ENCODE data around the gene LIPC.

Gene LIPC

DNA sequence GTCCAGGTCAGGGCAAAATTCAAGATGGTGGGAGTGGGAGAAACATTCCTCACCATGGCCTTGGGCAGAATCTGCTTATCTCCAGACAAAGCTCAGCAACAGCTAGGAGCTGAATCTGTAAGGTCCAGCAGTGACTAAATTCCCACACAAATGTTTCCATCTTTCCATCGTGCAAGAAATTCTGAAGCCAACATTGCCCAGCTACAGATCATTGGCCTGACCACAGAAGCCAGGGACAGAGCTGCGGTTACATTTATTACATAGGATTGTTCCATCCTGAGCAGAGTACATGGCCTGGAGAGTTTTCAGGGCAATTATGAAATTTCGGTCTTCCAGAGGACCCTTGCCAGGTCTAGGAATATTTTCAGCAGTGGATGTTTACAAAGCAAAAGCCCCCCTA, 100.3 kb downstream of the LIPC start:
- no peak for DNase-seq (ENCODE audit: low spot score)
- H3K4me3 ChIP-seq: no peak overlapping the region
- TF ChIP-seq CTCF (IDR thresholded peaks at IDR 0.05): no peak
- H3K27ac ChIP-seq: no peak overlapping the region

DNA sequence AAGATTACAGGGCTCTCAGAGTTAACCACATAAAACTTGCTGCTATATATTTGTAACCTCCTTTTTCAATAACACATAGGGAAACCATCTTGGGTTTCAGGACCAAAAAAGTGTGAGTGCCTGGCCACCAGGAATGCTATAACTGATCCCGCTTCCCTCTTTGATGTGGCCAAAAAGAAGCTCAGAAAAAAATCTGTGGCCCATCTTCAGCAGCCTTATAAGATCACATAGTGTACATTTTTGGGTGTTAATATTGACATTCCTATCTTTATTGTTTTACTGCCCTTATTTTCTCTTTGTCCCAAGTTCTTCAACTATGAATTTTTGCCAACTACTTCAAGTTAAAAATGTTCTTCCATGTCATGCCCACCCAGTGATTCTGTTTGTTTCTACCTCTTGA, 102.8 kb downstream of the LIPC start:
- no peak for TF ChIP-seq CTCF (IDR thresholded peaks at IDR 0.05)
- no peak for DNase-seq (ENCODE audit: low spot score)
- no peak overlapping the region for H3K27ac ChIP-seq
- no peak overlapping the region for H3K4me3 ChIP-seq

GRCh38 chr15:58535337-58535736, 103.5 kb downstream of the LIPC start:
- Histone ChIP-seq H3K27ac (no peak overlapping the region), H3K4me3 (no peak overlapping the region)
- DNase-seq (ENCODE audit: low spot score): no peak
- no peak for TF ChIP-seq CTCF (IDR thresholded peaks at IDR 0.05)

- Histone ChIP-seq H3K4me3 (no peak overlapping the region), H3K27ac (no peak overlapping the region)
- no peak for DNase-seq (ENCODE audit: low spot score)
- no peak for TF ChIP-seq CTCF (IDR thresholded peaks at IDR 0.05)
These were observed 104.1 kb downstream of the LIPC start for GRCh38 chr15:58535894-58536293.

DNA sequence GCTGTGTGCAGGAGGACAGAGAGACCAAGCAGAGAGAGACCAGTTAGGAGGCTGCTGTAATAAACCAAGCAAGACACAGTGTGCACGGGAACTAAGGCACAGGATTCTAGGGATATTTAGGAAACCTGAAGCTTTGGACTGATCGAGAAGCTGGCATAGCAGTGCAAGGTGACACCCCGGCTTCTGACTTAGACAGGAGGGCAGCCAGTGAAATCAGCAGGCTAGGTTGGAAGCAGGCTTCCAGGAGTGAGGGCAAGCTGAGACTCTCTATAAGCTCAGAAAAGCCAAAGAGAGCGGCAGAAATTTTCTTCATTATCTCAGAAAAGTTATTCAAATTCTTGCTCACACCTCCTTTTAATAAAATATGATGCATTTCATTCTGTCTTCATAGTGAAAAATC, 104.6 kb downstream of the LIPC start:
- TF ChIP-seq CTCF (IDR thresholded peaks at IDR 0.05): no peak
- no peak for DNase-seq (ENCODE audit: low spot score)
- H3K27ac ChIP-seq: no peak overlapping the region
- no peak overlapping the region for H3K4me3 ChIP-seq

DNA sequence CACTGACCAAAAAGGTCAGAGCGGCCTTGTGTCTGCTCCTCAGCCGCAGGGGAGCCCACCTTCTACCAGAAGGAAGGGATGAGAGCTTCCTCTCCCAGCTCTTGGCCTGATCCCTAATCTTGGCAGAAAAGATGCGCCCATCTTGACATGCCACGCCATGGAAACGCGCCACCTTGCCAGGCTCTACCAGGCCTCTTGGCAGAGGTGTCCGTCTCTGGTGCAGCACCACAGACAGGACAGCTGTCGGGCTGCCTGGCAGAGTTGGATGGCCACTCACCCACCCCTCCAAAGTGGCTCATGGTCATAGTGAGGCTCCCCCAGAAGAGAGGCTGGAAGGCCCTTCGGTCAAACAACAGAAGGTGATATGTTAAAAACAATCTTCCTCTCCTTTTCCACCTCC, 105.2 kb downstream of the LIPC start:
- no peak overlapping the region for H3K4me3 ChIP-seq
- no peak for TF ChIP-seq CTCF (IDR thresholded peaks at IDR 0.05)
- H3K27ac ChIP-seq: no peak overlapping the region
- no peak for DNase-seq (ENCODE audit: low spot score)

GRCh38 chr15:58538225-58538727, 106.5 kb downstream of the LIPC start:
- no peak for DNase-seq (ENCODE audit: low spot score)
- Histone ChIP-seq H3K4me3 (no peak overlapping the region), H3K27ac (no peak overlapping the region)
- TF ChIP-seq CTCF (IDR thresholded peaks at IDR 0.05): no peak
